GM23338 (cell line): ENCODE data around the gene GHRHR.

Experiments used
- EZH2 ChIP-seq: fragments of 200-600 bp; sonication (generic); IDR thresholded peaks from one replicate; pipeline ENCODE4 v1.8.0; 2017; ENCODE audit warnings: antibody characterized with exemption, mild to moderate bottlenecking, low read depth; ENCODE audit not compliant: unreplicated experiment
- POLR2AphosphoS5 ChIP-seq: IDR thresholded peaks from 2 replicates; pipeline ENCODE4 v1.6.1; 2016; ENCODE audit warnings: antibody characterized with exemption, low read depth
- STAT1 ChIP-seq: IDR thresholded peaks from one replicate; pipeline ENCODE4 v1.6.1; 2016; ENCODE audit warnings: antibody characterized with exemption; ENCODE audit not compliant: unreplicated experiment
- ZNF114 ChIP-seq: fragments of 250-450 bp; sonication (Bioruptor Pico); IDR thresholded peaks from 2 replicates; pipeline ENCODE4 v1.5.0; 2020; ENCODE audit warnings: mild to moderate bottlenecking, moderate library complexity
- TF ChIP-seq, protein P1 (sequence below), 2 experiments: fragments of 200-600 bp in 1 of 2; sonication (generic) in 1 of 2; conservative IDR thresholded peaks; 2 replicates each; pipeline versions ENCODE4 v1.5.1 to v1.6.1; 2016 to 2017; ENCODE audit warnings: antibody characterized with exemption in 2 of 2, low read depth in 2 of 2, mild to moderate bottlenecking in 2 of 2, moderate library complexity in 1 of 2

DNA sequence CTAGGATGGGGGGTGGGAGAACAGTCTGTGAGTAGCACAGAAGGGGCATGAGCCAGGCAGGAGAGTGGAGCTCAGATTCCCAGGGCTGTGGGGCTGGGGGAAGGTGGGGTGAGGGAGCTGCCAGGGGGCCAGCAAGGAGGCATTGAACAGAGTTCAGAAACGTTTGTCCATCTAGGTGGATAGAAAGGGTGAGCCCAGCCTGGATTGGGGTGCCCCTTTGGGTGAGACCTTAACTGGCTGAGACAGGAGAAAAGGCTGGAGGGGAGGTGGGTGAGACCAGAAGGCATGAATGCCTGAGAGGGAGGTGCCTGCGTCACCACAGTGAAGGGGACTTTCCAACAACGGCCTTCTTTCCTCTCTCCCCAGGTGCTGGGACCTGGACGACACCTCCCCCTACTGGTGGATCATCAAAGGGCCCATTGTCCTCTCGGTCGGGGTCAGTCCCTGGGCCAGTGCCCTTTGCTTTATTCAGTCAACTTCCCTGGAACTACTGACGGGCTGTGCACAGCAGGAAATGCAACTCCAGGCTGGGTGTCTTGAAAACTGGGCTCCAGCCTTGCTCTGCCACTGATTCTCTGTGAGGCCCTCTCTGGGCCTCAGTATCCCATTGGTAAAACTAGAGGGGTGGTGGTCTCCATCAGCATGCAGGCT, 11.0 kb downstream of the GHRHR start:
- TF ChIP-seq POLR2AphosphoS5 (no peak), ZNF114 (CRISPR knock-in tag) (no peak), STAT1 (no peak), EZH2 (no peak)
- TF ChIP-seq, protein P1, sequence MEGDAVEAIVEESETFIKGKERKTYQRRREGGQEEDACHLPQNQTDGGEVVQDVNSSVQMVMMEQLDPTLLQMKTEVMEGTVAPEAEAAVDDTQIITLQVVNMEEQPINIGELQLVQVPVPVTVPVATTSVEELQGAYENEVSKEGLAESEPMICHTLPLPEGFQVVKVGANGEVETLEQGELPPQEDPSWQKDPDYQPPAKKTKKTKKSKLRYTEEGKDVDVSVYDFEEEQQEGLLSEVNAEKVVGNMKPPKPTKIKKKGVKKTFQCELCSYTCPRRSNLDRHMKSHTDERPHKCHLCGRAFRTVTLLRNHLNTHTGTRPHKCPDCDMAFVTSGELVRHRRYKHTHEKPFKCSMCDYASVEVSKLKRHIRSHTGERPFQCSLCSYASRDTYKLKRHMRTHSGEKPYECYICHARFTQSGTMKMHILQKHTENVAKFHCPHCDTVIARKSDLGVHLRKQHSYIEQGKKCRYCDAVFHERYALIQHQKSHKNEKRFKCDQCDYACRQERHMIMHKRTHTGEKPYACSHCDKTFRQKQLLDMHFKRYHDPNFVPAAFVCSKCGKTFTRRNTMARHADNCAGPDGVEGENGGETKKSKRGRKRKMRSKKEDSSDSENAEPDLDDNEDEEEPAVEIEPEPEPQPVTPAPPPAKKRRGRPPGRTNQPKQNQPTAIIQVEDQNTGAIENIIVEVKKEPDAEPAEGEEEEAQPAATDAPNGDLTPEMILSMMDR (conservative IDR thresholded peaks at IDR 0.05; ENCODE audit: low read depth in 2 of 2) = peak; percentile 83 to 93
